GM12891 (cell line): ENCODE data around the gene AIG1.

ENCODE experiments used
- PAX5 ChIP-seq: IDR thresholded peaks from 2 replicates; pipeline ENCODE4 v1.6.1; 2011; ENCODE audit warnings: low read length, moderate library complexity, mild to moderate bottlenecking; ENCODE audit not compliant: insufficient read depth, severe bottlenecking
- POLR2A ChIP-seq: IDR thresholded peaks from 2 replicates; pipeline ENCODE4 v1.6.1; 2011; ENCODE audit warnings: low read depth, low read length, control low read depth
- POLR2AphosphoS5 ChIP-seq: IDR thresholded peaks from 2 replicates; pipeline ENCODE4 v1.6.1; 2011; ENCODE audit warnings: low read depth, low read length, control low read depth
- TAF1 ChIP-seq: IDR thresholded peaks from 2 replicates; pipeline ENCODE4 v1.6.1; 2011; ENCODE audit warnings: low read depth, low read length, control low read depth

DNA sequence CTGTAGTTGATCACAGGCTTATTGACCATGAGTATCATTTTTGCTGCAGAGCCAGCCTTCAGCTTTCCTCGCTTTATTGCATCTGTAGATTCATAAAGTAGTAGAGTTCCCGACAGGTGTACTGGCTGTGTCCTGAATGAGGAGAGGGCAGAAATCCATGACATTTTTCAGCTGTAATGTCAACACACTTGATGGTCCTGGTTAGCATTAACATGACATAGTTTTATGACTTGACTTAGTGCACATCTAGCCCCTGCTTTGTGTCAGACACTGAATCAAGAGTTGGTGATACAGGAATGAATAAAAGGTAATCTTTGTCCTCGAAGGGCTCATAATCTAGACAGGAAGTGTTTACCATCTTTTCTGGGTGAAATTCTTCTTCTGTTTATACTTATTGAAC, 55.0 kb downstream of the AIG1 start:
- TF ChIP-seq TAF1 (no peak), POLR2AphosphoS5 (no peak), PAX5 (no peak), POLR2A (no peak)
